HG03039 (cell line): ENCODE data around the gene GRAMD1C.

ENCODE experiments used
- ATAC-seq: cut with Tn5 transposase; IDR thresholded peaks from one replicate; pipeline ENCODE4 v1.9.1; 2021; ENCODE audit warnings: mild to moderate bottlenecking, moderate library complexity; ENCODE audit not compliant: unreplicated experiment

The GRAMD1C gene

GRCh38 chr3:113948015-113948917 lies 109.7 kb downstream of the GRAMD1C start:
- peak; percentile 37 for ATAC-seq

DNA sequence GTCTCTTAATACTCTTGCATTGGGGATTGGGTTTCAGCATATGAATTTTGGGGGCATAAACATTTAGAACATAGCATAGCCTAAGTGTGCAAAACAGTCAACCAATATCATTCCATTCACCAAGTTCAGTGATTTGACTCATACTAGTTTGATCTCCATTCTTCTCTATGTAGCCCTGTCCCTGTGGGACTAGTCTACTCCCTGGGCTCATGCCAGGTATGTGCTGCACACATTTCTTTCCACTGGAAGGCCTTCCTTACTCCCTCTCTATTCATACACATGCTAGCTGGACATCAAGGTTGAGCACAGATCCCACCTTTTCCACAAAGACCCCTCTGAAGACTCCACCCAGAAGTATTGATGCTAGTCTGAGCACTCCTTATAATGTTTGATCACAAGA lies 114.3 kb downstream of the GRAMD1C start:
- ATAC-seq, result no peak

DNA sequence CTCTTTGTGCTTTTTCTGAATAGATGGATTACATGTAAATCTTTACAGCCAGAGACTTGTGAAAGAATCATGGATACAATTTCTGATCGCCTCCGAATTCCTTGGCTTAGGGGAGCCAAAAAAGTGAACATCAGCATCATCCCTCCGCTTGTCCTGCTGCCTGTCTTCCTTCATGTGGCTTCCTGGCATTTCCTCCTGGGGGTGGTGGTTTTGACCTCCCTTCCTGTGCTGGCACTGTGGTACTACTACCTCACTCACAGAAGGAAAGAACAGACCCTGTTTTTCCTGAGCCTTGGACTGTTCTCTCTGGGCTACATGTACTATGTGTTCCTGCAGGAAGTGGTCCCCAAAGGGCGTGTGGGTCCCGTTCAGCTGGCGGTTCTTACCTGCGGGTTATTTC lies 115.1 kb downstream of the GRAMD1C start:
- ATAC-seq, result no peak

DNA sequence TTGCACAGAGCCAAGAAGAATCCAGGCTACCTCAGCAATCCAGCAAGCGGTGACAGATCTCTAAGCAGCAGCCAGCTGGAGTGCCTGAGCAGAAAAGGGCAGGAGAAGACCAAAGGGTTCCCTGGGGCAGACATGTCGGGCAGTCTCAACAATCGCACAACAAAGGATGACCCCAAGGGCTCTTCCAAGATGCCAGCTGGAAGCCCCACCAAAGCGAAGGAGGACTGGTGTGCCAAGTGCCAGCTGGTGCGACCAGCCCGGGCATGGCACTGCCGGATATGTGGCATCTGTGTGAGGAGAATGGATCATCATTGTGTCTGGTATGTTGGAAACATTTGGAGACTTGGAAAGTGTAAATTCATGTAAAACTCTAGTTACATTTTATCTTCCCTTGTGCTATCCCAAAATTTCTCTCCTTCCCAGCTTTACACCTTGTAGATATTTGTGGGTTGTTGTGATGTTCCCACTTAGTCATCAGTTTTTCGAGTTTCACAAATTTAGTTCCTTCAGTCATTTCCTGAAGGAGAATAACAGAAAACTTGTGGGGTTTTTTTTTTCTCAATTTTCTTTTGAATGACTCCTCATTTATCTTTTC lies 115.6 kb downstream of the GRAMD1C start:
- no peak for ATAC-seq

DNA sequence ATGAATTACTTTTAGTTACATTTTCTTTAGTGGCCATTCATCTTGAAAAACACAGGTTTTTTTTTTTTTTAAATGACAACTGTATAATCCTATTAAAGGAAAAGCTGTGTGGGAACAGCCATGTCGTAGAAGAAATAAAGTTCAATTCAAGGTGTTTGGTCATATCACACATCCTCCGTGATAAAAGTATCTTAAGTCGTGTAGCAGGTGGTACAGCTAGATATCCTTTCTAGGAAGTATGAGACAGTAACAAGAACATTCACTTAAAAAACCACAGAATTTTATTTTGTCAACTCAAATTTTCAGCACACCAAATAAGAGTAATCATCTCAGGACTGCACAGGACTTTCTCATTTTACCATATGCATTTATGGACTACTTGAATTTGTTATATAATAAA lies 125.3 kb downstream of the GRAMD1C start:
- ATAC-seq, result no peak

DNA sequence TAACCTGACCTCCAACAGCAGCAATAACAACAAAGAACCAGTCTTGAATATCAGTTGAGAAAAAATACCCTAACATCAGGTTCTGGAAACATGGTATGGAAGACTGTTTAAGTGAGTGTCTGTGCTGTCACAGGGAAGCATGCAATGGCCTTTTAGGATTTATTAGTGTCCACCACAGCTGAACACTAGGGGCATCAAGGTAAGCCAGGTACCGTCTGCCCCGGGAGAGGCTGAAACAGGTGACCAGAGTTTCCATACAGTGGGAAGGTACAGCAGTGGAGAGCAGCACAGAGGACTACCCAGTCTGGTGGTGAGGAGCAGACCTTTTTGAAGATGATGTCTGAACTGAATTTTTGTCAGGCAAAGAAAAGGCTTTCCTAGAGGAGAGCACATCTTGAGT lies 127.6 kb downstream of the GRAMD1C start:
- no peak for ATAC-seq

DNA sequence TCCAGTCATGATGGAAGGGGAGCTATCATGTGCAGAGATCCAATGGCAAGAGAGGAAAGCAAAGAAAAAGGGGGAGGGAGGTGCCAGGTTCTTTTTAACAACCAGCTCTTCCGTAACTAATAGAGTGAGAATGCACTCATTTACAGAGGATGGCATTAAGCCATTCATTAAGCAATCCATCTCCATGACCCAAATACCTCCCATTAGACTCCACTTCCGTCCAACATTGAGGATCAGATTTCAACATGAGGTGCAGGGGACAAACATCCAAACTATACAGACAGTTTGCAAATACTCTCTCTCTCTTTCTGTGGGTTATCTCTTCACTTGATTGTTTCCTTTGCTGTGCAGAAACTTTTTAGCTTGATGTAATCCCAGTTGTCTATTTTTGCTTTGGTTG lies 130.4 kb downstream of the GRAMD1C start:
- no peak for ATAC-seq

- ATAC-seq, result no peak
These were observed 139.2 kb downstream of the GRAMD1C start for GRCh38 chr3:113977822-113978221.

GRCh38 chr3:113979916-113980315 lies 141.3 kb downstream of the GRAMD1C start:
- ATAC-seq, result no peak

DNA sequence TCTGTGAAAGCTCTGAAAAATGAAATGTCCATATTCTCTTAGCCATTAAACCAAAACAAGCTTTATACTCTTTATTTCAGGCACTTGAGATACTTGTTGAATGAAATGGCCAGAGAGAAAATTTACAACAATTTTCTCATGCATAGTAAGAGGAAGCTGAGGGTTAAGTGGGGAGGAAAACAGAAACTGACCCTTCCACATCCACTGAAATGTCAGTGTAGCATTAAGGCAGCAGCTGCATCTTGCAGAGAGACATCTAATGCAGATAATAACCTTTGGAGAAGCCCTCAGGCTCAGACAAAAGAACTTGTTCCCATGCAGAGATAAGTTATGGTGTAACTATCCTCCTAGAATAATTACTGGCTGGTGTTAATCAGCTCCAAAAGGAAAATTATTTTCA lies 143.2 kb downstream of the GRAMD1C start:
- ATAC-seq, result no peak

GRCh38 chr3:113983544-113983943 lies 145.0 kb downstream of the GRAMD1C start:
- ATAC-seq, result no peak

DNA sequence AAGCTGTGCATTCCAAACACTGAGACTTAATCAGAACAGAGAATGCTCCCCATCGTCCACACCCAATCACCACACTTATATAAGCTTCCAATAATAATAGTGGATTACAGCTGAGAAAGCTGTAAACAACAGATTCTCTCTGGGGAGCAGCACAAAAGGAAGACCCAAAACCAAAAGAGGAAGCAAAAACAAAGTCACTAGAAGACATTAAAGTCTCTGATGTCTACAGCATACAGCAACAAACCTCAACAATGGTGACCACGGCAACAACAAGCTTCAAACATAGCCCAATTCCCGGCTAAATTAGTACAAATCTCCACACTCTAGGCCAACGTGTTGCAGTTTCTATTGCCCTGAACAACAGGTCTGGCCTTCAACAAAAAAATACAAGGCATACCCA lies 147.0 kb downstream of the GRAMD1C start:
- ATAC-seq, result no peak
